BLaER1 (cell line): ENCODE results near the gene HOXC13.

ENCODE experiments used
- H3K27ac ChIP-seq: shearing (Covaris generic); formaldehyde crosslinking; 2 replicates; pipeline ENCODE4 v1.8.1; 2022
- H3K27me3 ChIP-seq: shearing (Covaris generic); formaldehyde crosslinking; 2 replicates; pipeline ENCODE4 v1.8.1; 2022
- H3K36me3 ChIP-seq: shearing (Covaris generic); formaldehyde crosslinking; 2 replicates; pipeline ENCODE4 v1.8.1; 2022
- H3K4me1 ChIP-seq: shearing (Covaris generic); formaldehyde crosslinking; 2 replicates; pipeline ENCODE4 v1.8.1; 2022
- H3K4me2 ChIP-seq: shearing (Covaris generic); formaldehyde crosslinking; 2 replicates; pipeline ENCODE4 v1.8.1; 2022
- H3K4me3 ChIP-seq: shearing (Covaris generic); formaldehyde crosslinking; 2 replicates; pipeline ENCODE4 v1.8.1; 2022
- H3K9ac ChIP-seq: shearing (Covaris generic); formaldehyde crosslinking; 2 replicates; pipeline ENCODE4 v1.8.1; 2022
- H3K9me3 ChIP-seq: shearing (Covaris generic); formaldehyde crosslinking; 2 replicates; pipeline ENCODE4 v1.8.1; 2022
- H4K20me1 ChIP-seq: shearing (Covaris generic); formaldehyde crosslinking; 2 replicates; pipeline ENCODE4 v1.8.1; 2022
- Cebpa-rat ChIP-seq: shearing (Covaris generic); IDR thresholded peaks from 2 replicates; pipeline ENCODE4 v1.8.1; 2022

HOXC13 gene

GRCh38 chr12:53993162-53994008, 54.8 kb downstream of the HOXC13 start:
- Histone ChIP-seq H3K27me3 (peaks cover 100% of the 10 kb centered on the region), H3K4me2 (no peak overlapping the region), H4K20me1 (peaks cover 100% of the 10 kb centered on the region), H3K9me3 (no peaks in the 10 kb centered on the region), H3K4me1 (no peaks in the 10 kb centered on the region), H3K27ac (no peak overlapping the region), H3K36me3 (no peaks in the 10 kb centered on the region), H3K9ac (no peak overlapping the region), H3K4me3 (no peak overlapping the region)
- no peak for TF ChIP-seq Cebpa-rat

GRCh38 chr12:53994009-53994263, 55.3 kb downstream of the HOXC13 start:
- Histone ChIP-seq H3K4me2 (no peak overlapping the region), H3K4me1 (no peaks in the 10 kb centered on the region), H3K36me3 (no peaks in the 10 kb centered on the region), H3K9ac (no peak overlapping the region), H3K4me3 (no peak overlapping the region), H3K27ac (no peak overlapping the region), H3K9me3 (no peaks in the 10 kb centered on the region), H3K27me3 (peaks cover 100% of the 10 kb centered on the region), H4K20me1 (peaks cover 100% of the 10 kb centered on the region)
- TF ChIP-seq Cebpa-rat = no peak

GRCh38 chr12:53994264-53995001, 55.8 kb downstream of the HOXC13 start:
- no peak overlapping the region for H3K9ac ChIP-seq
- no peaks in the 10 kb centered on the region for H3K4me1 ChIP-seq
- no peak for TF ChIP-seq Cebpa-rat
- peaks cover 100% of the 10 kb centered on the region for H3K27me3 ChIP-seq
- no peak overlapping the region for H3K27ac ChIP-seq
- H3K4me3 ChIP-seq = no peak overlapping the region
- H3K36me3 ChIP-seq = no peaks in the 10 kb centered on the region
- H3K9me3 ChIP-seq = no peaks in the 10 kb centered on the region
- H4K20me1 ChIP-seq = peaks cover 98% of the 10 kb centered on the region
- H3K4me2 ChIP-seq = no peak overlapping the region

GRCh38 chr12:53995002-53995377, 56.4 kb downstream of the HOXC13 start:
- Histone ChIP-seq H3K27ac (no peak overlapping the region), H3K9ac (no peak overlapping the region), H3K27me3 (peaks cover 100% of the 10 kb centered on the region)

GRCh38 chr12:53995378-53996239, 57.0 kb downstream of the HOXC13 start:
- H3K9me3 ChIP-seq = peaks cover 5% of the 10 kb centered on the region; the same call in 1 of the 2 replicates
- H3K27me3 ChIP-seq = peaks cover 100% of the 10 kb centered on the region
- no peak for TF ChIP-seq Cebpa-rat
- H3K4me3 ChIP-seq = no peak overlapping the region
- H3K4me2 ChIP-seq = peak overlapping the region; percentile 37; the same call in 1 of the 2 replicates
- H3K27ac ChIP-seq = no peak overlapping the region
- no peaks in the 10 kb centered on the region for H3K36me3 ChIP-seq
- H3K4me1 ChIP-seq = no peaks in the 10 kb centered on the region
- H3K9ac ChIP-seq = no peak overlapping the region
- H4K20me1 ChIP-seq = peaks cover 98% of the 10 kb centered on the region

More at GRCh38 chr12:53995002-53995377, 56.4 kb downstream of the HOXC13 start:
- Histone ChIP-seq H3K4me1 (no peaks in the 10 kb centered on the region), H3K4me3 (no peak overlapping the region), H3K4me2 (no peak overlapping the region), H3K36me3 (no peaks in the 10 kb centered on the region), H3K9me3 (no peaks in the 10 kb centered on the region), H4K20me1 (peaks cover 98% of the 10 kb centered on the region)
- TF ChIP-seq Cebpa-rat = no peak
